HCT116 (cell line): ENCODE data around the gene NELL1. TPM values are rescaled to one million over a fixed set of nuclear protein-coding genes. Genes with fewer than 3 reads are reported as not detected.

Source experiments
- ATAC-seq: fragments of 200-7000 bp; cut with Tn5 transposase; 2 replicates; pipeline ENCODE4 v1.9.1; 2020; ENCODE audit warnings: mild to moderate bottlenecking, moderate library complexity
- BruUV-seq: library from RNA; stranded (reverse); fragments of 400-500 nt; replicated peaks from 2 replicates; lab custom pipeline; 2021; lab: Mats Ljungman, UMichigan
- CTCF ChIA-PET: fragments of 300-600 bp; sonication (Branson Sonifier 250); formaldehyde crosslinking; loops from one replicate; lab custom pipeline; 2021; ENCODE audit warnings: antibody characterized with exemption; lab: Charles Lee
- POLR2A ChIA-PET: fragments of 300-600, 350-600 bp; sonication (Branson Sonifier 250); formaldehyde crosslinking; loops from one replicate; lab custom pipeline; 2021; ENCODE audit warnings: antibody characterized with exemption; lab: Charles Lee
- RAD21 ChIA-PET, 2 experiments: fragments of 300-600 bp; sonication (Branson Sonifier 250); formaldehyde crosslinking; loops; one replicate each; lab custom pipeline; 2023; ENCODE audit warnings: low total read pairs in 2 of 2; ENCODE audit not compliant: uncharacterized antibody in 2 of 2, unreplicated experiment in 2 of 2, low non-redundant PET in 1 of 2; lab: Charles Lee
- DNase-seq: peaks from one replicate; pipeline ENCODE4 v3.0.0-alpha.2; 2010; ENCODE audit warnings: low read depth, low spot score
- H2AFZ ChIP-seq: fragments of 200-600 bp; shearing (Covaris generic), sonication (generic); 2 replicates; pipeline ENCODE4 v1.6.1; 2017; ENCODE audit warnings: low read depth, mixed run types, mixed read lengths, antibody characterized with exemption, low read length; ENCODE audit not compliant: poor library complexity, severe bottlenecking
- H3K27ac ChIP-seq: 2 replicates; pipeline ENCODE4 v1.5.1; 2012; ENCODE audit warnings: low read depth, low read length
- H3K27me3 ChIP-seq: fragments of 200-600 bp; sonication (generic); 2 replicates; pipeline ENCODE4 v1.6.1; 2016; ENCODE audit warnings: mixed run types, low read length, mixed read lengths; ENCODE audit not compliant: insufficient read depth
- H3K36me3 ChIP-seq, 2 experiments: fragments of 200-500 bp in 1 of 2; fragments of 200-600 bp in 1 of 2; sonication (Bioruptor generic) in 1 of 2; sonication (generic) in 1 of 2; 2 replicates each; pipeline versions ENCODE4 v1.5.1 to v1.6.1; 2014 to 2016; ENCODE audit warnings: low read length in 2 of 2, inconsistent platforms in 1 of 2, mixed read lengths in 1 of 2, mixed run types in 1 of 2; ENCODE audit not compliant: insufficient read depth in 2 of 2, control insufficient read depth in 1 of 2
- H3K4me1 ChIP-seq, 2 experiments: fragments of 200-600 bp in 1 of 2; sonication (generic) in 1 of 2; 2 replicates each; pipeline versions ENCODE4 v1.5.1 to v1.6.1; 2012 to 2017; ENCODE audit warnings: low read length in 2 of 2, inconsistent platforms in 1 of 2, mild to moderate bottlenecking in 1 of 2, mixed read lengths in 1 of 2, mixed run types in 1 of 2, moderate library complexity in 1 of 2; ENCODE audit not compliant: insufficient read depth in 2 of 2, control insufficient read depth in 1 of 2
- H3K4me2 ChIP-seq: fragments of 200-600 bp; sonication (generic); 2 replicates; pipeline ENCODE4 v1.6.1; 2017; ENCODE audit warnings: mixed run types, low read length, mixed read lengths
- H3K4me3 ChIP-seq, 2 experiments: fragments of 200-600 bp in 1 of 2; sonication (generic) in 1 of 2; replicated peaks in 1 of 2; 2 replicates each; pipeline ENCODE4 v1.5.1; 2011 to 2016; ENCODE audit warnings: low read length in 2 of 2, control low read depth in 1 of 2, low read depth in 1 of 2, mild to moderate bottlenecking in 1 of 2, mixed read lengths in 1 of 2, mixed run types in 1 of 2
- H3K79me2 ChIP-seq: fragments of 200-600 bp; sonication (generic); 2 replicates; pipeline ENCODE4 v1.6.1; 2017; ENCODE audit warnings: mild to moderate bottlenecking, mixed run types, low read length, moderate library complexity, mixed read lengths; ENCODE audit not compliant: insufficient read depth
- H3K9ac ChIP-seq: fragments of 200-600 bp; sonication (generic); 2 replicates; pipeline ENCODE4 v1.6.1; 2016; ENCODE audit warnings: low read length, mixed read lengths
- H3K9me2 ChIP-seq: fragments of 200-600 bp; sonication (generic), shearing (Covaris generic); 2 replicates; pipeline ENCODE4 v1.6.1; 2017; ENCODE audit warnings: mixed run types, mild to moderate bottlenecking, moderate library complexity; ENCODE audit not compliant: insufficient read depth
- H3K9me3 ChIP-seq, 2 experiments: fragments of 200-500 bp in 1 of 2; fragments of 200-600 bp in 1 of 2; sonication (Bioruptor generic) in 1 of 2; sonication (generic) in 1 of 2; 2 replicates each; pipeline ENCODE4 v1.6.1; 2014 to 2017; ENCODE audit warnings: low read length in 2 of 2, mixed read lengths in 2 of 2, inconsistent platforms in 1 of 2, low read depth in 1 of 2, mild to moderate bottlenecking in 1 of 2, mixed run types in 1 of 2, moderate library complexity in 1 of 2; ENCODE audit not compliant: control insufficient read depth in 1 of 2, insufficient read depth in 1 of 2
- H4K20me1 ChIP-seq: fragments of 200-600 bp; sonication (generic), shearing (Covaris generic); 2 replicates; pipeline ENCODE4 v1.6.1; 2017; ENCODE audit warnings: mixed run types, mild to moderate bottlenecking, moderate library complexity; ENCODE audit not compliant: insufficient read depth
- ATF3 ChIP-seq: IDR thresholded peaks from 2 replicates; pipeline ENCODE4 v1.6.1; 2012
- CTCF ChIP-seq, 3 experiments: fragments of 200-600 bp in 1 of 3; sonication (generic) in 1 of 3; IDR thresholded peaks in 2 of 3; conservative IDR thresholded peaks in 1 of 3; 2 replicates each; pipeline ENCODE4 v1.5.1; 2012 to 2017; ENCODE audit warnings: low read depth in 2 of 3, low read length in 2 of 3, antibody characterized with exemption in 1 of 3, borderline replicate concordance in 1 of 3, control low read depth in 1 of 3, mild to moderate bottlenecking in 1 of 3, mixed read lengths in 1 of 3, mixed run types in 1 of 3, moderate library complexity in 1 of 3; ENCODE audit not compliant: insufficient read depth in 1 of 3
- EZH2 ChIP-seq: fragments of 200-600 bp; sonication (generic); IDR thresholded peaks from 2 replicates; pipeline ENCODE4 v1.6.1; 2017; ENCODE audit warnings: antibody characterized with exemption, mixed run types
- EZH2phosphoT487 ChIP-seq: fragments of 200-600 bp; IDR thresholded peaks from 2 replicates; pipeline ENCODE4 v1.6.1; 2018; ENCODE audit warnings: antibody characterized with exemption, borderline replicate concordance
- FOSL1 ChIP-seq: IDR thresholded peaks from 2 replicates; pipeline ENCODE4 v1.6.1; 2012; ENCODE audit warnings: low read depth
- JUND ChIP-seq: IDR thresholded peaks from 2 replicates; pipeline ENCODE4 v1.6.1; 2012
- MAX ChIP-seq: IDR thresholded peaks from 2 replicates; pipeline ENCODE4 v1.6.1; 2012
- POLR2AphosphoS5 ChIP-seq: IDR thresholded peaks from 2 replicates; pipeline ENCODE4 v1.6.1; 2011; ENCODE audit warnings: mild to moderate bottlenecking, low read depth, low read length, moderate library complexity
- SIN3A ChIP-seq: IDR thresholded peaks from 2 replicates; pipeline ENCODE4 v1.6.1; 2012; ENCODE audit warnings: low read depth
- SP1 ChIP-seq: IDR thresholded peaks from 2 replicates; pipeline ENCODE4 v1.6.1; 2012; ENCODE audit warnings: low read depth
- TCF7L2 ChIP-seq: IDR thresholded peaks from 2 replicates; pipeline ENCODE4 v1.7.0; 2011; ENCODE audit warnings: borderline replicate concordance, inconsistent platforms; ENCODE audit not compliant: insufficient read depth, insufficient read length; ENCODE audit errors: extremely low read depth
- YY1 ChIP-seq: IDR thresholded peaks from 2 replicates; pipeline ENCODE4 v1.6.1; 2011; ENCODE audit warnings: low read length, low read depth, moderate library complexity, mild to moderate bottlenecking; ENCODE audit not compliant: insufficient replicate concordance; ENCODE audit errors: extremely low read depth
- ZBTB33 ChIP-seq: IDR thresholded peaks from 2 replicates; pipeline ENCODE4 v1.6.1; 2011; ENCODE audit warnings: mild to moderate bottlenecking, low read length, moderate library complexity; ENCODE audit not compliant: insufficient replicate concordance; ENCODE audit errors: extremely low read depth
- ZFX ChIP-seq: fragments of 450-650 bp; IDR thresholded peaks from 2 replicates; pipeline ENCODE4 v1.6.1; 2017
- ZNF274 ChIP-seq: fragments of 200-500 bp; sonication (Bioruptor generic); IDR thresholded peaks from 2 replicates; pipeline ENCODE4 v1.6.1; 2014; ENCODE audit warnings: mild to moderate bottlenecking, low read depth, low read length, inconsistent platforms
- intact Hi-C: fragments of 100-400 bp; cut with micrococcal nuclease; formaldehyde crosslinking; loops from 2 replicates; pipeline ENCODE4 v1.10.0; 2022
- total RNA-seq: library from RNA; stranded (reverse); gene quantifications from one replicate; pipeline ENCODE4 v1.2.1, GENCODE V29; 2021; ENCODE audit not compliant: unreplicated experiment

The NELL1 gene
- total RNA-seq, 1 experiment from 2014 or later, result not detected

GRCh38 chr11:21411104-21411503 is 741.7 kb downstream of the NELL1 start (continued):
- TF ChIP-seq CTCF (IDR thresholded peaks at IDR 0.05 in 2 of 3, conservative IDR thresholded peaks at IDR 0.05 in 1 of 3; ENCODE audit: borderline replicate concordance in 1 of 3, insufficient read depth in 1 of 3, low read depth in 2 of 3, low read length in 2 of 3), result no peak
- TF ChIP-seq POLR2AphosphoS5, result no peak
- TF ChIP-seq, all 23 proteins: peak for 0

- Histone ChIP-seq H3K79me2 (no peaks in the 10 kb centered on the region), H3K9me3 (peaks cover 16 to 28% of the 10 kb centered on the region in 2 experiments; a peak in 2 of 4 replicates), H3K27ac (no peak overlapping the region), H3K27me3 (no peaks in the 10 kb centered on the region), H3K36me3 (no peaks in the 10 kb centered on the region), H2AFZ (no peak overlapping the region), H3K9me2 (no peaks in the 10 kb centered on the region), H3K9ac (no peak overlapping the region), H3K4me1 (no peaks in the 10 kb centered on the region), H3K4me3 (no peak overlapping the region), H3K4me2 (no peak overlapping the region), H4K20me1 (no peaks in the 10 kb centered on the region)
- BruUV-seq, result no TSS peak
- POLR2A ChIA-PET, result no interaction called here
- RAD21 ChIA-PET, result no interaction called here
- intact Hi-C loops, result loop anchor here (10.0 kb wide), 1 partner anchor 663 kb away; no protein-coding TSS in a partner anchor
- DNase-seq (no peak), ATAC-seq (no peak)
- CTCF ChIA-PET, result no interaction called here
- TF ChIP-seq POLR2AphosphoS5 (no peak), ZNF274 (no peak), CTCF (IDR thresholded peaks at IDR 0.05 in 2 of 3, conservative IDR thresholded peaks at IDR 0.05 in 1 of 3; ENCODE audit: borderline replicate concordance in 1 of 3, insufficient read depth in 1 of 3, low read depth in 2 of 3, low read length in 2 of 3) (no peak), YY1 (no peak), SIN3A (no peak), ATF3 (no peak), ZFX (no peak), ZBTB33 (no peak), FOSL1 (no peak), MAX (no peak), EZH2 (no peak), EZH2phosphoT487 (no peak), SP1 (no peak), TCF7L2 (no peak), JUND (no peak)
Observed at GRCh38 chr11:21411597-21411996, 742.2 kb downstream of the NELL1 start.
